HepG2 (cell line): ENCODE measurements around the gene SMYD5. TPM values are rescaled to one million over a fixed set of nuclear protein-coding genes. Genes with fewer than 3 reads are reported as not detected.

Source experiments
- CBFB ChIP-seq: sonication (generic); formaldehyde crosslinking; IDR thresholded peaks from 2 replicates; pipeline ENCODE4 v1.4.0; 2020; ENCODE audit warnings: missing genetic modification reagents
- DBP ChIP-seq: sonication (generic); formaldehyde crosslinking; IDR thresholded peaks from 2 replicates; pipeline ENCODE4 v1.4.0; 2020; ENCODE audit warnings: missing genetic modification reagents; ENCODE audit errors: not compliant biosample characterization
- FUBP1 ChIP-seq: sonication (generic); formaldehyde crosslinking; IDR thresholded peaks from 2 replicates; pipeline ENCODE4 v1.5.1; 2020; ENCODE audit warnings: missing genetic modification reagents, mild to moderate bottlenecking, borderline replicate concordance
- IRF9 ChIP-seq: sonication (generic); formaldehyde crosslinking; IDR thresholded peaks from 2 replicates; pipeline ENCODE4 v1.8.0; 2022; ENCODE audit warnings: missing genetic modification reagents, mild to moderate bottlenecking, borderline replicate concordance
- MTF2 ChIP-seq: sonication (generic); formaldehyde crosslinking; IDR thresholded peaks from 2 replicates; pipeline ENCODE4 v1.5.0; 2020; ENCODE audit warnings: missing genetic modification reagents, borderline replicate concordance
- NBN ChIP-seq: fragments of 450-650 bp; conservative IDR thresholded peaks from 2 replicates; pipeline ENCODE4 v1.6.1; 2017
- PLSCR1 ChIP-seq: sonication (generic); formaldehyde crosslinking; IDR thresholded peaks from 2 replicates; pipeline ENCODE4 v1.5.0; 2020; ENCODE audit warnings: missing genetic modification reagents, mild to moderate bottlenecking, borderline replicate concordance
- RBM39 ChIP-seq: fragments of 200-400 bp; formaldehyde crosslinking; IDR thresholded peaks from one replicate; pipeline ENCODE4 v1.6.1; 2018; ENCODE audit warnings: antibody characterized with exemption, mild to moderate bottlenecking, low read depth, low read length; ENCODE audit not compliant: poor library complexity, severe bottlenecking
- RFXAP ChIP-seq: sonication (generic); formaldehyde crosslinking; IDR thresholded peaks from 2 replicates; pipeline ENCODE4 v1.4.0; 2020; ENCODE audit warnings: missing genetic modification reagents, borderline replicate concordance
- SP140L ChIP-seq: sonication (generic); formaldehyde crosslinking; IDR thresholded peaks from 2 replicates; pipeline ENCODE4 v1.4.0; 2020; ENCODE audit warnings: missing genetic modification reagents, borderline replicate concordance
- TMF1 ChIP-seq: sonication (generic); formaldehyde crosslinking; IDR thresholded peaks from 2 replicates; pipeline ENCODE4 v1.8.1; 2022; ENCODE audit warnings: low read depth, missing genetic modification reagents
- ZKSCAN1 ChIP-seq: fragments of 150-350 bp; IDR thresholded peaks from 2 replicates; pipeline ENCODE4 v1.6.1; 2014; ENCODE audit warnings: low read length
- ZNF589 ChIP-seq: sonication (generic); formaldehyde crosslinking; conservative IDR thresholded peaks from 2 replicates; pipeline ENCODE4 v1.8.0; 2022; ENCODE audit warnings: mild to moderate bottlenecking, moderate library complexity, missing genetic modification reagents
- ZNF597 ChIP-seq: sonication (generic); formaldehyde crosslinking; IDR thresholded peaks from 2 replicates; pipeline ENCODE4 v1.5.0; 2020; ENCODE audit warnings: missing genetic modification reagents
- ZNF709 ChIP-seq: sonication (generic); formaldehyde crosslinking; IDR thresholded peaks from 2 replicates; pipeline ENCODE4 v1.5.0; 2020; ENCODE audit warnings: mild to moderate bottlenecking, missing genetic modification reagents
- ZNF740 ChIP-seq: sonication (generic); formaldehyde crosslinking; IDR thresholded peaks from 2 replicates; pipeline ENCODE4 v1.4.0; 2020; ENCODE audit warnings: missing genetic modification reagents
- polyA plus RNA-seq, 8 experiments: library from polyadenylated mRNA; depleted of rRNA in 3 of 8; stranded (reverse) in 7 of 8; unstranded in 1 of 8; fragments of >200 nt; fragmentation: Illumina TruSeq in 4 of 8; extraction: Trizol in 4 of 8; gene quantifications; 2 replicates each; pipeline versions ENCODE4 v1.2.1 to v1.2.3, GENCODE V29; 2011 to 2016; ENCODE audit warnings: low read depth in 4 of 8, missing spikeins in 1 of 8, mixed read lengths in 1 of 8; ENCODE audit not compliant: insufficient read depth in 1 of 8
- total RNA-seq, 5 experiments: library from RNA; depleted of rRNA; stranded (reverse); fragments of >200 nt; fragmentation: Illumina TruSeq; extraction: Trizol; gene quantifications; 2 replicates each; pipeline ENCODE4 v1.2.3, GENCODE V29; 2016; ENCODE audit warnings: low read depth in 1 of 5

The SMYD5 gene
- total and polyA plus RNA-seq, 2 of the 13 experiments (the other 11 are each of a cell fraction or from before 2014, with no cell fraction given), result 55.8 to 70.4 TPM

GRCh38 chr2:73233154-73233931, 19.3 kb downstream of the SMYD5 start, which contains the start of gene PRADC1 (continued):
- TF ChIP-seq FUBP1 (CRISPR knock-in tag) (0 out of 2 replicates have a peak, but pooled peaks have one; percentile 10), RFXAP (peak; percentile 94), ZNF589 (CRISPR knock-in tag) (no peak), ZNF597 (no peak), ZKSCAN1 (no peak), PLSCR1 (CRISPR knock-in tag) (no peak; the same call in 1 of the 2 replicates), TMF1 (CRISPR knock-in tag) (peak; percentile 37; the same call in 1 of the 2 replicates), IRF9 (CRISPR knock-in tag) (no peak; the same call in 1 of the 2 replicates), ZNF740 (CRISPR knock-in tag) (no peak), DBP (CRISPR knock-in tag) (no peak), MTF2 (CRISPR knock-in tag) (peak; percentile 81; the same call in 1 of the 2 replicates), ZNF709 (CRISPR knock-in tag) (peak; percentile 82), CBFB (CRISPR knock-in tag) (peak; percentile 76; the same call in 1 of the 2 replicates), RBM39 (peak; percentile 4), NBN (no peak), SP140L (CRISPR knock-in tag) (no peak; the same call in 1 of the 2 replicates)
